CD14-positive monocyte (primary cell): ENCODE results near the gene USP25. TPM values are rescaled to one million over a fixed set of nuclear protein-coding genes. Genes with fewer than 3 reads are reported as not detected.

ENCODE experiments used
- DNase-seq, 3 donors: peaks; one replicate each; pipeline ENCODE4 v3.0.0-alpha.2; 2011 to 2022
- H2AFZ ChIP-seq: 2 replicates; pipeline ENCODE4 v1.6.0; 2012; ENCODE audit warnings: mild to moderate bottlenecking, low read depth, low read length, inconsistent platforms; ENCODE audit not compliant: insufficient read depth, poor library complexity, severe bottlenecking
- H3K27ac ChIP-seq, 2 donors: 1 replicate in 1 of 2; 2 replicates in 1 of 2; pipeline ENCODE4 v1.5.1; 2012 to 2013; ENCODE audit warnings: low read length in 2 of 2, control low read depth in 1 of 2, inconsistent platforms in 1 of 2, low read depth in 1 of 2, mild to moderate bottlenecking in 1 of 2
- H3K27me3 ChIP-seq, 2 donors: one replicate each; pipeline versions ENCODE4 v1.6.0 to v1.6.1; 2011 to 2013; ENCODE audit warnings: low read length in 2 of 2; ENCODE audit not compliant: control insufficient read depth in 2 of 2, insufficient read depth in 2 of 2
- H3K36me3 ChIP-seq, 2 donors: replicated peaks in 1 of 2; 1 replicate in 1 of 2; 2 replicates in 1 of 2; pipeline versions ENCODE4 v1.5.1 to v1.6.1; 2012 to 2013; ENCODE audit warnings: low read length in 2 of 2, control low read depth in 1 of 2, inconsistent platforms in 1 of 2, mild to moderate bottlenecking in 1 of 2; ENCODE audit not compliant: insufficient read depth in 2 of 2, control insufficient read depth in 1 of 2
- H3K4me1 ChIP-seq, 2 donors: 1 replicate in 1 of 2; 2 replicates in 1 of 2; pipeline versions ENCODE4 v1.5.1 to v1.6.1; 2012 to 2013; ENCODE audit warnings: low read length in 2 of 2, control low read depth in 1 of 2, inconsistent platforms in 1 of 2, mild to moderate bottlenecking in 1 of 2, moderate library complexity in 1 of 2; ENCODE audit not compliant: insufficient read depth in 2 of 2, control insufficient read depth in 1 of 2
- H3K4me2 ChIP-seq: replicated peaks from 2 replicates; pipeline ENCODE3; 2012; ENCODE audit warnings: low read length, moderate library complexity, mild to moderate bottlenecking; ENCODE audit not compliant: poor library complexity, severe bottlenecking; ENCODE audit errors: extremely low read depth
- H3K4me3 ChIP-seq, 3 experiments: fragments of 200-600 bp in 1 of 3; sonication (generic) in 1 of 3; replicated peaks in 1 of 3; 1 replicate in 2 of 3; 2 replicates in 1 of 3; pipeline ENCODE4 v1.5.1; 2011 to 2013; ENCODE audit warnings: low read length in 3 of 3, mild to moderate bottlenecking in 3 of 3, control low read depth in 2 of 3, low read depth in 2 of 3, inconsistent platforms in 1 of 3, moderate library complexity in 1 of 3
- H3K79me2 ChIP-seq: 2 replicates; pipeline ENCODE4 v1.6.0; 2012; ENCODE audit warnings: mild to moderate bottlenecking, control low read depth, inconsistent platforms, low read length, moderate library complexity; ENCODE audit not compliant: insufficient read depth
- H3K9ac ChIP-seq: 2 replicates; pipeline ENCODE4 v1.6.0; 2017; ENCODE audit warnings: low read length, mild to moderate bottlenecking; ENCODE audit not compliant: insufficient read depth, poor library complexity, severe bottlenecking
- H3K9me3 ChIP-seq, 2 donors: replicated peaks in 1 of 2; 1 replicate in 1 of 2; 2 replicates in 1 of 2; pipeline versions ENCODE4 v1.5.1 to v1.6.1; 2012 to 2013; ENCODE audit warnings: low read length in 2 of 2, control low read depth in 1 of 2; ENCODE audit not compliant: control insufficient read depth in 1 of 2, insufficient read depth in 1 of 2
- H4K20me1 ChIP-seq: 2 replicates; pipeline ENCODE4 v1.6.0; 2012; ENCODE audit warnings: mild to moderate bottlenecking, low read length, control low read depth, moderate library complexity; ENCODE audit not compliant: insufficient read depth
- H3K27ac Mint-ChIP-seq, 7 donors: one replicate each; pipeline ENCODE4 v1.8.0; 2020; ENCODE audit warnings: mild to moderate bottlenecking in 7 of 7, mixed read lengths in 7 of 7, moderate library complexity in 6 of 7, inconsistent platforms in 2 of 7
- H3K27me3 Mint-ChIP-seq, 3 donors: one replicate each; pipeline ENCODE4 v1.8.0; 2021 to 2022; ENCODE audit warnings: low read depth in 3 of 3, mild to moderate bottlenecking in 3 of 3, mixed read lengths in 3 of 3, moderate library complexity in 3 of 3, inconsistent platforms in 1 of 3
- H3K36me3 Mint-ChIP-seq, 2 donors: one replicate each; pipeline ENCODE4 v1.8.0; 2020; ENCODE audit warnings: mixed read lengths in 2 of 2, inconsistent platforms in 1 of 2, mild to moderate bottlenecking in 1 of 2
- H3K4me1 Mint-ChIP-seq: one replicate; pipeline ENCODE4 v1.8.0; 2020; ENCODE audit warnings: mild to moderate bottlenecking, mixed read lengths
- H3K4me3 Mint-ChIP-seq, 2 donors: one replicate each; pipeline ENCODE4 v1.8.0; 2020; ENCODE audit warnings: mild to moderate bottlenecking in 2 of 2, mixed read lengths in 2 of 2, moderate library complexity in 1 of 2
- H3K9me3 Mint-ChIP-seq, 7 donors: one replicate each; pipeline ENCODE4 v1.8.0; 2020 to 2022; ENCODE audit warnings: mixed read lengths in 7 of 7, mild to moderate bottlenecking in 6 of 7, moderate library complexity in 6 of 7, inconsistent platforms in 2 of 7
- CTCF ChIP-seq: fragments of 200-600 bp; IDR thresholded peaks from one replicate; pipeline ENCODE4 v1.8.0; 2022; ENCODE audit warnings: antibody characterized with exemption, mild to moderate bottlenecking
- WGBS: methylation state at CpG from one replicate; pipeline ENCODE4 v1.1.5; 2013; ENCODE audit warnings: missing lambda C conversion rate; ENCODE audit not compliant: insufficient coverage; 5-methylcytosine and 5-hydroxymethylcytosine counted together
- intact Hi-C, 2 donors: fragments of 100-400 bp; cut with micrococcal nuclease; formaldehyde crosslinking; loops; one replicate each; pipeline versions ENCODE4 v1.15.0 to v1.15.1; 2023
- polyA plus RNA-seq, 3 donors: library from polyadenylated mRNA; depleted of rRNA in 1 of 3; unstranded in 2 of 3; stranded (reverse) in 1 of 3; fragments of 300-500 nt in 2 of 3; fragments of >200 nt in 1 of 3; fragmentation: Illumina TruSeq in 2 of 3; gene quantifications; 1 replicate in 2 of 3; 2 replicates in 1 of 3; pipeline ENCODE4 v1.2.3, GENCODE V29; 2012 to 2021

The USP25 gene
- polyA plus RNA-seq, 3 donors = 7.2 to 15.6 (median 9.6) TPM

GRCh38 chr21:15703932-15704331 lies 25.9 kb upstream of the USP25 start:
- Histone ChIP-seq H3K9me3 (no peaks in the 10 kb centered on the region), H3K4me2 (no peak overlapping the region), H3K4me3 (no peak overlapping the region), H2AFZ (no peak overlapping the region), H3K27ac (no peak overlapping the region), H3K4me1 (no peaks in the 10 kb centered on the region), H3K36me3 (no peaks in the 10 kb centered on the region), H3K27me3 (no peaks in the 10 kb centered on the region), H4K20me1 (no peaks in the 10 kb centered on the region), H3K9ac (no peak overlapping the region), H3K79me2 (no peaks in the 10 kb centered on the region)
- intact Hi-C loops = loop anchor here in 1 of 2 donors (10.0 kb wide), 1 partner anchor 61 kb away; no protein-coding TSS in a partner anchor
- peaks cover 8 to 15% (median 12%) of the 10 kb centered on the region in 7 donors for H3K9me3 Mint-ChIP-seq
- no peak overlapping the region for H3K4me3 Mint-ChIP-seq
- no peak for TF ChIP-seq CTCF
- no peak overlapping the region for H3K27ac Mint-ChIP-seq
- WGBS = 100% methylated on average over 1 of the region's 2 CpGs
- no peaks in the 10 kb centered on the region for H3K4me1 Mint-ChIP-seq
- peaks cover 0 to 1% of the 10 kb centered on the region in 2 donors for H3K36me3 Mint-ChIP-seq
- DNase-seq = no peak
- H3K27me3 Mint-ChIP-seq = peaks cover 0 to 4% (median 0%) of the 10 kb centered on the region in 3 donors

- H3K9ac ChIP-seq = no peak overlapping the region
- Mint-ChIP-seq H3K36me3 (peaks cover 0 to 1% of the 10 kb centered on the region in 2 donors), H3K27ac (peak overlapping the region in 1 of 7 donors; percentile 26), H3K4me1 (no peaks in the 10 kb centered on the region), H3K4me3 (no peak overlapping the region), H3K9me3 (peaks cover 2 to 10% (median 4%) of the 10 kb centered on the region in 7 donors), H3K27me3 (peaks cover 0 to 4% (median 0%) of the 10 kb centered on the region in 3 donors)
- H3K4me1 ChIP-seq = no peaks in the 10 kb centered on the region
- H3K36me3 ChIP-seq = no peaks in the 10 kb centered on the region
- no peak overlapping the region for H3K27ac ChIP-seq
- WGBS = 100% methylated on average over 1 of the region's 3 CpGs
- intact Hi-C loops = loop anchor here in 1 of 2 donors (10.0 kb wide), 1 partner anchor 58 kb away; no protein-coding TSS in a partner anchor
- H2AFZ ChIP-seq = no peak overlapping the region
- no peak overlapping the region for H3K4me3 ChIP-seq
- TF ChIP-seq CTCF = no peak
- H3K9me3 ChIP-seq = no peaks in the 10 kb centered on the region
- H3K27me3 ChIP-seq = no peaks in the 10 kb centered on the region
- no peak for DNase-seq
- H3K79me2 ChIP-seq = no peaks in the 10 kb centered on the region
- H4K20me1 ChIP-seq = no peaks in the 10 kb centered on the region
- H3K4me2 ChIP-seq = no peak overlapping the region
Observed at GRCh38 chr21:15706696-15707095, 23.1 kb upstream of the USP25 start.
